Small intestine (tissue), 7 donors: ENCODE results near the gene UGT2B17. TPM values are rescaled to one million over a fixed set of nuclear protein-coding genes. Genes with fewer than 3 reads are reported as not detected.

Experiments used
- DNase-seq, 2 donors: peaks; one replicate each; pipeline versions ENCODE4 v3.0.0 to v3.0.0-alpha.2; 2013
- FAIRE-seq: peaks from 2 replicates; lab custom pipeline; 2012; peaks lifted over from hg19 to GRCh38; lab: Jason Lieb, UNC
- H3K27ac ChIP-seq, 3 donors: one replicate each; pipeline ENCODE4 v1.5.1; 2013; ENCODE audit warnings: low read length in 2 of 3, mild to moderate bottlenecking in 2 of 3, control low read depth in 1 of 3, inconsistent platforms in 1 of 3, low read depth in 1 of 3, moderate library complexity in 1 of 3
- H3K27me3 ChIP-seq, 3 donors: one replicate each; pipeline ENCODE4 v1.6.1; 2013; ENCODE audit warnings: low read length in 3 of 3, inconsistent platforms in 1 of 3; ENCODE audit not compliant: control insufficient read depth in 3 of 3, insufficient read depth in 3 of 3
- H3K36me3 ChIP-seq, 3 donors: one replicate each; pipeline ENCODE4 v1.6.1; 2013; ENCODE audit warnings: low read length in 3 of 3, inconsistent platforms in 1 of 3, low read depth in 1 of 3, mild to moderate bottlenecking in 1 of 3, moderate library complexity in 1 of 3; ENCODE audit not compliant: control insufficient read depth in 3 of 3, insufficient read depth in 2 of 3
- H3K4me1 ChIP-seq, 3 donors: one replicate each; pipeline ENCODE4 v1.6.1; 2013; ENCODE audit warnings: low read length in 2 of 3, inconsistent platforms in 1 of 3, low read depth in 1 of 3, mild to moderate bottlenecking in 1 of 3, moderate library complexity in 1 of 3; ENCODE audit not compliant: control insufficient read depth in 3 of 3, insufficient read depth in 2 of 3
- H3K4me3 ChIP-seq, 3 donors: one replicate each; pipeline ENCODE4 v1.5.1; 2013; ENCODE audit warnings: low read length in 3 of 3, control low read depth in 1 of 3, inconsistent platforms in 1 of 3, low read depth in 1 of 3, mild to moderate bottlenecking in 1 of 3, moderate library complexity in 1 of 3
- H3K9me3 ChIP-seq, 2 donors: one replicate each; pipeline ENCODE4 v1.6.1; 2013; ENCODE audit warnings: low read depth in 1 of 2, low read length in 1 of 2; ENCODE audit not compliant: control insufficient read depth in 2 of 2, insufficient read depth in 1 of 2
- WGBS, 3 donors: extraction: QIAGEN DNeasy Blood & Tissue Kit; methylation state at CpG; one replicate each; pipeline ENCODE4 v1.1.7; 2013; 5-methylcytosine and 5-hydroxymethylcytosine counted together
- polyA plus RNA-seq, 4 donors: library from polyadenylated mRNA; stranded (reverse) in 3 of 4; unstranded in 1 of 4; fragments of 200-250 nt in 3 of 4; fragments of 120-200 nt in 1 of 4; gene quantifications; one replicate each; pipeline versions ENCODE4 v1.2.1 to v1.2.3, GENCODE V29; 2013
- donor health status: healthy with polysubstance abuse.
- donor health status: control.
- donor health status: control.
- donor health status: Bipolar disorder and iron deficiency.
- donor health status: healthy.

UGT2B17 gene
- polyA plus RNA-seq, 4 donors, result 121 to 974 (median 229) TPM; not detected in 1

DNA sequence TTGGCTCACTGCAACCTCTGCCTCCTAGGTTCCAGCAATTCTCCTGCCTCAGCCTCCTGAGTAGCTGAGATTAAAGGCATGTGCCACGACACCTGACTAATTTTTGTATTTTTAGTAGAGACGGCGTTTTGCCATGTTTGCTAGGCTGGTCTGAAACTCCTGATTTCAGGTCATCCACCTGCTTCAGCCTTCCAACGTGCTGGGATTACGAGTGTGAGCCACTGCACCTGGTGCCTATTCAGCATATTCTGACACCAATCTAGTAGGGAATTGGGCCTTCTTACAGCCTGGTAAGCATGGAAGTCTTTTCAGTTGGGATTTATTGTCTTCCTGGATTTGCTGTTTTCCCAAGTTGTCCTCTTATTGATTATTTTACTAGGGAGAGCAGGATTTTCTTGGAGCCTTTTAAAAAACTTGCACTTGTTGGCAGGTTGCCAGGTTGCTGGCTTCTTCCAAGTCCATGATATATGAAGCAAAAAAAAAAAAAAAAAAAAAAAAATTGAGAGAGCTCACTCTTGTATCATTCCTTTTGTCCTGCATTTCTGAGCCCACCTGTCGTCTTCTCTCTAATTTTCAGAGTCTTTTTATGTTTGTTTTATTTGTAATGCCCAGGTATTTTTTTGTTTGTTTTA is 85.2 kb downstream of the UGT2B17 start:
- no peaks in the 10 kb centered on the region for H3K36me3 ChIP-seq
- no peak overlapping the region for H3K27ac ChIP-seq
- no peaks in the 10 kb centered on the region for H3K4me1 ChIP-seq
- DNase-seq (peak in 1 of 2 donors; percentile 16), FAIRE-seq (no peak)
- H3K27me3 ChIP-seq, result no peaks in the 10 kb centered on the region
- H3K9me3 ChIP-seq, result no peaks in the 10 kb centered on the region
- WGBS, 3 donors, result 87 to 94% (median 92%) methylated on average over 6 of the region's 6 CpGs
- H3K4me3 ChIP-seq, result no peak overlapping the region

DNA sequence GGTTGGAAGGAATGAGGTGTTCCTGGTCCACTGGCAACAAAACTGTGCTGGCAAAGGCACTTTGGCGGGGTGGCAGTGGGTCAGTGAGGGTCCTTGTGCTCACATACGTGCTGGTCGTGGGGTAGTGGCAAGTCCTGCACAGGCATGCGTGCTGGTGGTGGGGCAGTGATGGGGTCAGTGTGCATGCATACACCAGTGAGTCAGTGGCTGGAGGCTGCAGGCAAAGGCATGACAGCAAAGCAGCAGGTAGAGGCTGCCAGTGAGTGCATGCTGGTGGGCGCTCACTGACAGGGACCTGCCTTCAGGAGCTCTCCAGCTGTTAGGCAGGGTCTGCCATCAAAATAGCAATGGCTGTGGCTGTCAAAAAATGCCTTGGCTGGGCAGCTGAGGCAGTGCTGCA is 86.8 kb downstream of the UGT2B17 start:
- no peaks in the 10 kb centered on the region for H3K27me3 ChIP-seq
- 65 to 73% (median 67%) methylated on average over 5 of the region's 5 CpGs for WGBS, 3 donors
- no peak for DNase-seq
- FAIRE-seq, result no peak
- no peak overlapping the region for H3K27ac ChIP-seq
- H3K9me3 ChIP-seq, result no peaks in the 10 kb centered on the region
- H3K4me3 ChIP-seq, result no peak overlapping the region
- no peaks in the 10 kb centered on the region for H3K4me1 ChIP-seq
- no peaks in the 10 kb centered on the region for H3K36me3 ChIP-seq

Other genes with a start within 250 kb of the UGT2B17 start
- 100 to 1,000 TPM in 1 of 4 donors, 10 to 100 TPM in 3; 30.2 to 123 (median 34.2) TPM for gene YTHDC1, start 226.2 kb downstream of the UGT2B17 start, polyA plus RNA-seq
- gene TMPRSS11E, start 128.9 kb downstream of the UGT2B17 start, polyA plus RNA-seq, result under 1 TPM in 3 of 4 donors, not detected in 1; 0.04 to 0.27 (median 0.10) TPM
- gene UGT2B15, start 94.3 kb upstream of the UGT2B17 start, polyA plus RNA-seq, result 10 to 100 TPM in 2 of 4 donors, 1 to 10 TPM in 2; 2.5 to 94.3 (median 12.1) TPM
- under 1 TPM in 2 of 4 donors, not detected in 2; 0.03 to 0.83 TPM for gene UGT2B10, start 239.7 kb upstream of the UGT2B17 start, polyA plus RNA-seq